Endothelial cell of umbilical vein (primary cell): Measurements from ENCODE around the gene MNAT1.

Source experiments
- CTCF ChIP-seq, 2 donors: IDR thresholded peaks; 1 replicate in 1 of 2; 2 replicates in 1 of 2; pipeline ENCODE4 v1.5.1; 2011; ENCODE audit warnings: low read length in 2 of 2, mild to moderate bottlenecking in 2 of 2, moderate library complexity in 2 of 2, control low read depth in 1 of 2, inconsistent platforms in 1 of 2, low read depth in 1 of 2; ENCODE audit not compliant: insufficient read depth in 1 of 2; ENCODE audit errors: extremely low read depth in 1 of 2
- POLR2A ChIP-seq: IDR thresholded peaks from 2 replicates; pipeline ENCODE4 v1.6.1; 2012; ENCODE audit warnings: low read depth, mild to moderate bottlenecking, control low read depth, low read length
- POLR2AphosphoS5 ChIP-seq: IDR thresholded peaks from 2 replicates; pipeline ENCODE4 v1.6.1; 2012; ENCODE audit warnings: low read depth, mild to moderate bottlenecking, control low read depth, low read length, moderate library complexity; ENCODE audit not compliant: insufficient read depth

DNA sequence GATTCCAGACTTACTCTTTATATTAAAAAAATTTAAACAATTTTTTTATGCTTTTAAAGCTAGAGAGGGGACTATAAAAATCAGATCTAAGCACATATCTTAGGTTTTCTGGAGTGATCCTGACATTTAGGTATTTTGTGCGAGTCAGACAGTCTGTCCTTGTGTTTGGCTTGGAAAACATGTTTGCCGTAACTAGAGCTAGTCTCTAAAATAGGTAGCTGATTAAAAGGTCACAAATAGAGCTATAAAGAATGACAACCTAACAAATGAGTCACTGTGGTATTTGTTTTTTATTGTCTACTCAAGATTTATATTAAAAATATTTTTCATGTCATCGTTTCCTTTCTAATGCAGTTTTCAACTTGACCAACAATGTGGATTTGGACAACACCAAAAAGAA lies 73.4 kb downstream of the MNAT1 start:
- TF ChIP-seq CTCF (IDR thresholded peaks at IDR 0.05; ENCODE audit: extremely low read depth in 1 of 2, insufficient read depth in 1 of 2, low read depth in 1 of 2, low read length in 2 of 2) (no peak), POLR2A (no peak), POLR2AphosphoS5 (no peak)
